H1 (cell line): ENCODE measurements around the gene TEX35. TPM values are rescaled to one million over a fixed set of nuclear protein-coding genes. Genes with fewer than 3 reads are reported as not detected.

Experiments
- CTCF ChIA-PET: fragments of 300-600 bp; sonication (Branson Sonifier 250); formaldehyde crosslinking; loops from one replicate; lab custom pipeline; 2021; ENCODE audit not compliant: partially characterized antibody; lab: Charles Lee
- POLR2A ChIA-PET: fragments of 300-600 bp; sonication (Branson Sonifier 250); formaldehyde crosslinking; loops from one replicate; lab custom pipeline; 2021; ENCODE audit warnings: inconsistent platforms; ENCODE audit not compliant: partially characterized antibody; lab: Charles Lee
- DNase-seq, 2 experiments: peaks; one replicate each; pipeline versions ENCODE4 v3.0.0 to v3.0.0-alpha.2; 2010 to 2022; ENCODE audit warnings: low spot score in 2 of 2, low read depth in 1 of 2, mixed read lengths in 1 of 2
- FAIRE-seq: peaks from 2 replicates; lab custom pipeline; 2011; peaks lifted over from hg19 to GRCh38; lab: Jason Lieb, UNC
- H2AFZ ChIP-seq: 2 replicates; pipeline ENCODE4 v1.8.1; 2012; ENCODE audit warnings: low read length, inconsistent platforms
- H2AK5ac ChIP-seq: 2 replicates; pipeline ENCODE4 v1.6.1; 2013; ENCODE audit warnings: low read depth, low read length
- H2BK120ac ChIP-seq: replicated peaks from 2 replicates; pipeline ENCODE3; 2013; ENCODE audit warnings: low read depth, low read length, inconsistent platforms
- H2BK12ac ChIP-seq: 2 replicates; pipeline ENCODE4 v1.6.1; 2013; ENCODE audit warnings: low read depth, low read length
- H2BK15ac ChIP-seq: 2 replicates; pipeline ENCODE4 v1.6.1; 2013; ENCODE audit warnings: low read length
- H2BK20ac ChIP-seq: 2 replicates; pipeline ENCODE4 v1.6.1; 2013; ENCODE audit warnings: low read length
- H2BK5ac ChIP-seq: 2 replicates; pipeline ENCODE4 v1.6.1; 2013; ENCODE audit warnings: low read depth, low read length
- H3K14ac ChIP-seq: 2 replicates; pipeline ENCODE4 v1.6.1; 2013; ENCODE audit warnings: inconsistent platforms; ENCODE audit not compliant: insufficient read length
- H3K18ac ChIP-seq: 2 replicates; pipeline ENCODE4 v1.6.1; 2013; ENCODE audit warnings: low read length; ENCODE audit errors: extremely low read depth
- H3K23ac ChIP-seq: 2 replicates; pipeline ENCODE4 v1.6.1; 2013; ENCODE audit warnings: inconsistent platforms; ENCODE audit not compliant: insufficient read length
- H3K23me2 ChIP-seq: 2 replicates; pipeline ENCODE4 v1.6.1; 2013; ENCODE audit warnings: low read depth, low read length
- H3K27ac ChIP-seq: 2 replicates; pipeline ENCODE4 v1.6.1; 2011; ENCODE audit warnings: low read depth, low read length, inconsistent platforms
- H3K27me3 ChIP-seq, 4 experiments: replicated peaks in 1 of 4; 1 replicate in 1 of 4; 2 replicates in 3 of 4; pipeline versions ENCODE4 v1.6.1 to v1.8.1; 2011 to 2013; ENCODE audit warnings: low read length in 3 of 4, mild to moderate bottlenecking in 3 of 4, inconsistent platforms in 2 of 4, mixed read lengths in 2 of 4, moderate library complexity in 1 of 4; ENCODE audit not compliant: control insufficient read depth in 3 of 4, insufficient read depth in 3 of 4; ENCODE audit errors: extremely low read depth in 1 of 4
- H3K36me3 ChIP-seq, 4 experiments: 2 replicates each; pipeline versions ENCODE4 v1.6.1 to v1.8.1; 2011 to 2013; ENCODE audit warnings: mild to moderate bottlenecking in 4 of 4, low read length in 3 of 4, moderate library complexity in 2 of 4, control low read depth in 1 of 4, inconsistent platforms in 1 of 4; ENCODE audit not compliant: insufficient read depth in 4 of 4, control insufficient read depth in 2 of 4
- H3K4ac ChIP-seq: replicated peaks from 2 replicates; pipeline ENCODE3; 2013; ENCODE audit warnings: low read length, low read depth, mixed read lengths, inconsistent platforms; ENCODE audit not compliant: insufficient read length
- H3K4me1 ChIP-seq, 4 experiments: replicated peaks in 1 of 4; 1 replicate in 1 of 4; 2 replicates in 3 of 4; pipeline versions ENCODE4 v1.6.1 to v1.8.1; 2011 to 2013; ENCODE audit warnings: low read length in 3 of 4, inconsistent platforms in 2 of 4, mixed read lengths in 1 of 4; ENCODE audit not compliant: insufficient read depth in 4 of 4, control insufficient read depth in 3 of 4
- H3K4me2 ChIP-seq, 2 experiments: 2 replicates each; pipeline versions ENCODE4 v1.6.1 to v1.8.1; 2011 to 2013; ENCODE audit warnings: low read depth in 2 of 2, low read length in 2 of 2, control low read depth in 1 of 2, inconsistent platforms in 1 of 2, mild to moderate bottlenecking in 1 of 2; ENCODE audit not compliant: insufficient read depth in 1 of 2
- H3K4me3 ChIP-seq, 4 experiments: fragments of 200-600, 300-600 bp in 1 of 4; sonication (generic), shearing (Covaris generic), sonication (Bioruptor Twin) in 1 of 4; 2 replicates each; pipeline versions ENCODE4 v1.5.1 to v1.8.1; 2011 to 2016; ENCODE audit warnings: low read length in 4 of 4, low read depth in 3 of 4, control low read depth in 2 of 4, inconsistent platforms in 2 of 4, mild to moderate bottlenecking in 2 of 4, mixed read lengths in 1 of 4, moderate library complexity in 1 of 4; ENCODE audit not compliant: insufficient read depth in 2 of 4; ENCODE audit errors: extremely low read depth in 1 of 4
- H3K56ac ChIP-seq: replicated peaks from 2 replicates; pipeline ENCODE3; 2013; ENCODE audit warnings: low read depth, mild to moderate bottlenecking, mixed read lengths, low read length, inconsistent platforms; ENCODE audit not compliant: insufficient read length
- H3K79me1 ChIP-seq: 2 replicates; pipeline ENCODE4 v1.6.1; 2013; ENCODE audit warnings: low read depth, low read length, control low read depth
- H3K79me2 ChIP-seq, 2 experiments: 2 replicates each; pipeline versions ENCODE4 v1.6.1 to v1.8.1; 2012 to 2013; ENCODE audit warnings: low read length in 2 of 2, mild to moderate bottlenecking in 2 of 2, inconsistent platforms in 1 of 2; ENCODE audit not compliant: insufficient read depth in 2 of 2, control insufficient read depth in 1 of 2
- H3K9ac ChIP-seq, 4 experiments: replicated peaks in 1 of 4; 1 replicate in 1 of 4; 2 replicates in 3 of 4; pipeline versions ENCODE4 v1.6.1 to v1.8.1; 2011 to 2013; ENCODE audit warnings: low read depth in 3 of 4, low read length in 3 of 4, control low read depth in 2 of 4, mild to moderate bottlenecking in 2 of 4, moderate library complexity in 2 of 4, inconsistent platforms in 1 of 4; ENCODE audit errors: extremely low read depth in 1 of 4
- H3K9me3 ChIP-seq, 2 experiments: 2 replicates each; pipeline versions ENCODE4 v1.6.1 to v1.8.1; 2012 to 2013; ENCODE audit warnings: mild to moderate bottlenecking in 2 of 2, moderate library complexity in 2 of 2, control low read depth in 1 of 2, inconsistent platforms in 1 of 2, low read depth in 1 of 2, low read length in 1 of 2, mixed read lengths in 1 of 2; ENCODE audit not compliant: insufficient read depth in 2 of 2
- H4K20me1 ChIP-seq, 2 experiments: replicated peaks in 1 of 2; 2 replicates each; pipeline versions ENCODE3 to v1.8.1; 2011 to 2013; ENCODE audit warnings: inconsistent platforms in 2 of 2, low read length in 2 of 2, mild to moderate bottlenecking in 1 of 2; ENCODE audit not compliant: insufficient read depth in 2 of 2, control insufficient read depth in 1 of 2
- H4K5ac ChIP-seq: 2 replicates; pipeline ENCODE4 v1.6.1; 2013; ENCODE audit warnings: low read length, low read depth, mixed read lengths, inconsistent platforms; ENCODE audit not compliant: insufficient read length
- H4K8ac ChIP-seq: 2 replicates; pipeline ENCODE4 v1.8.0; 2013; ENCODE audit warnings: mild to moderate bottlenecking, moderate library complexity, low read length, inconsistent platforms; ENCODE audit not compliant: insufficient read depth; ENCODE audit errors: extremely low read depth
- H4K91ac ChIP-seq: replicated peaks from 2 replicates; pipeline ENCODE3; 2013; ENCODE audit warnings: low read length, mixed read lengths, inconsistent platforms; ENCODE audit not compliant: insufficient read length
- CBX5 ChIP-seq: fragments of 300-800, 300-1000 bp; sonication (generic); IDR thresholded peaks from 2 replicates; pipeline ENCODE4 v1.7.1; 2016; ENCODE audit warnings: antibody characterized with exemption, low read length, low read depth
- EZH2 ChIP-seq: fragments of 200-600 bp; sonication (generic); IDR thresholded peaks from 2 replicates; pipeline ENCODE4 v1.7.1; 2012; ENCODE audit warnings: low read depth, mild to moderate bottlenecking, moderate library complexity, low read length, inconsistent platforms; ENCODE audit not compliant: severe bottlenecking
- GTF2F1 ChIP-seq: IDR thresholded peaks from 2 replicates; pipeline ENCODE4 v1.6.1; 2012; ENCODE audit warnings: low read depth, low read length, improper control_type of control experiment, borderline replicate concordance
- KDM1A ChIP-seq: fragments of 200-600, 300-600 bp; sonication (generic); IDR thresholded peaks from 2 replicates; pipeline ENCODE4 v1.7.1; 2016; ENCODE audit warnings: mild to moderate bottlenecking, low read length, borderline replicate concordance
- RFX5 ChIP-seq: IDR thresholded peaks from 2 replicates; pipeline ENCODE4 v1.6.1; 2011; ENCODE audit warnings: low read depth, low read length, improper control_type of control experiment, borderline replicate concordance
- SIX5 ChIP-seq: IDR thresholded peaks from 2 replicates; pipeline ENCODE4 v1.6.1; 2011; ENCODE audit warnings: mild to moderate bottlenecking, low read depth, low read length
- SUZ12 ChIP-seq: fragments of 200-600 bp; sonication (generic); IDR thresholded peaks from 2 replicates; pipeline ENCODE4 v1.6.1; 2012; ENCODE audit warnings: mild to moderate bottlenecking, inconsistent platforms, low read length, moderate library complexity, mixed read lengths
- YY1 ChIP-seq: IDR thresholded peaks from 2 replicates; pipeline ENCODE4 v1.6.1; 2011; ENCODE audit warnings: low read depth, mild to moderate bottlenecking, low read length
- WGBS, 2 experiments: shearing (Covaris generic) in 1 of 2; methylation state at CpG; one replicate each; pipeline versions ENCODE4 v1.1.6 to v1.1.7; 2013 to 2015; ENCODE audit warnings: low lambda C conversion rate in 2 of 2, mixed read lengths in 2 of 2, inconsistent platforms in 1 of 2, low coverage in 1 of 2, missing lambda C conversion rate in 1 of 2; ENCODE audit not compliant: insufficient replicate concordance in 2 of 2, insufficient coverage in 1 of 2, insufficient read length in 1 of 2; ENCODE audit errors: extremely low coverage in 1 of 2, missing lambda C conversion rate in 1 of 2; 5-methylcytosine and 5-hydroxymethylcytosine counted together
- polyA plus RNA-seq, 7 experiments: library from polyadenylated mRNA; depleted of rRNA in 3 of 7; stranded (reverse) in 5 of 7; unstranded in 2 of 7; fragments of >200 nt in 5 of 7; fragments of 200-250 nt in 2 of 7; gene quantifications; 1 replicate in 5 of 7; 2 replicates in 1 of 7; 4 replicates in 1 of 7; pipeline versions ENCODE4 v1.2.1 to v1.2.3, GENCODE V29; 2011 to 2013; ENCODE audit warnings: missing spikeins in 2 of 7, mixed read lengths in 2 of 7
- total RNA-seq: library from RNA; stranded (reverse); fragmentation: NEBNext Ultra II Directional; extraction: Animal tissue kit (Norgen Biotek cat#: 25700); gene quantifications from 2 replicates; pipeline ENCODE4 v1.2.1, GENCODE V29; 2021
- TF ChIP-seq, protein P1 (sequence below): IDR thresholded peaks from 2 replicates; pipeline ENCODE4 v1.6.1; 2012; ENCODE audit warnings: inconsistent platforms

The TEX35 gene
- total and polyA plus RNA-seq, 2 of the 8 experiments (the other 6 are each of a cell fraction or from before 2014, with no cell fraction given) = 0.03 TPM; not detected in 1

DNA sequence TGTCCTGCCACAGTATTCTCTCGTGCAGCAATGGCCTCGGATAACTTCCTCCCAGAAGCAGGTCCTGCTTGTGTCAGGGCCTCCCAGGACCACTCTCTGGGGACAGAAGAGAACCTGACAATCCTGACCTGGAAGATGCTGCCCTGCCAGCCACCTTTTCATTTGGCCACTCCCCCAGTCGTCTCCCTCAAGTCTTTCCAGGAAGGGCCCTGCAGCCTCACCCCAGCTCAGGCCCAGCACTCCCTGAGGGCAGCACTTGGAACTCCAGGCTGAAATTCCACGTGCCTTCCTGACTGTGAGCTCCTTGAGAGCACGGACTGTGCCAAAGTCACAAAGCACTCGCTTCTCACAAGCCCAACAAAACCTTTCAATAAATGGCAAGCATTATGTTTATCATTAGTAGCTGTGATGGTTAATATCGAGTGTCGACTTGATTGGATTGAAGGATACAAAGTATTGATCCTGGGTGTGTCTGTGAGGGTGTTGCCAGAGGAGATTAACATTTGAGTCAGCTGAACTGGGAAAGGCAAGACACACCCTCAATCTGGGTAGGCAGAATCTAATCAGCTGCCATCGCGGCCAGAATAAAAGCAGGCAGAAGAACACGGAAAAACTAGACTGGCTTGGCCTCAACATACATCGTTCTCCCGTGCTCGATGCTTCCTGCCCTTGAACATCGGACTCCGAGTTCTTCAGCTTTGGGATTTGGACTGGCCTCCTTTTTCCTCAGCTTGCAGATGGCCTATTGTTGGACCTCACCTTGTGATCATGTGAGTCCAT lies 13.8 kb upstream of the TEX35 start:
- Histone ChIP-seq H2AFZ (no peak overlapping the region), H3K79me1 (no peaks in the 10 kb centered on the region), H3K79me2 (no peaks in the 10 kb centered on the region), H3K56ac (no peak overlapping the region), H4K5ac (no peak overlapping the region), H3K23me2 (no peaks in the 10 kb centered on the region; the same call in 1 of the 2 replicates), H3K9me3 (no peaks in the 10 kb centered on the region), H3K27ac (no peak overlapping the region), H3K14ac (no peak overlapping the region), H4K8ac (no peak overlapping the region)
- POLR2A ChIA-PET = no interaction called here
- 91% methylated on average over 16 of the region's 16 CpGs; no CpG with 5 or more reads in 1 of the 2 experiments for WGBS, 2 experiments
- no peak for TF ChIP-seq YY1
- no peak for TF ChIP-seq KDM1A
- TF ChIP-seq EZH2 = no peak
- TF ChIP-seq, protein P1, sequence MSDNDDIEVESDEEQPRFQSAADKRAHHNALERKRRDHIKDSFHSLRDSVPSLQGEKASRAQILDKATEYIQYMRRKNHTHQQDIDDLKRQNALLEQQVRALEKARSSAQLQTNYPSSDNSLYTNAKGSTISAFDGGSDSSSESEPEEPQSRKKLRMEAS = no peak
- TF ChIP-seq CBX5 = no peak
- no peak for TF ChIP-seq RFX5
- no peak for TF ChIP-seq GTF2F1
- TF ChIP-seq SIX5 = no peak
- no peak for TF ChIP-seq SUZ12
- TF ChIP-seq, all 59 proteins: peak for 0
- H2BK15ac ChIP-seq = no peak overlapping the region
- CTCF ChIA-PET = interaction anchor here (0.8 to 13.1 kb wide), 17 partner anchors 10 to 504 kb away, joined by 3 to 238 read pairs (median 12); partner anchors contain the start of gene TEX35
- H3K23ac ChIP-seq = no peak overlapping the region
- H3K4me1 ChIP-seq = no peaks in the 10 kb centered on the region; a peak in 1 of 7 replicates
- H2BK12ac ChIP-seq = no peak overlapping the region
- H4K20me1 ChIP-seq = no peaks in the 10 kb centered on the region
- no peak overlapping the region for H2BK20ac ChIP-seq
- no peak overlapping the region for H2BK5ac ChIP-seq
- no peaks in the 10 kb centered on the region for H3K36me3 ChIP-seq
- H3K27me3 ChIP-seq = no peaks in the 10 kb centered on the region
- DNase-seq (peak in 1 of 2 experiments; percentile 54), FAIRE-seq (no peak)
- H2BK120ac ChIP-seq = no peak overlapping the region
- H3K4me3 ChIP-seq = no peak overlapping the region
- H4K91ac ChIP-seq = no peak overlapping the region
- no peak overlapping the region for H2AK5ac ChIP-seq
- no peak overlapping the region for H3K4ac ChIP-seq
- no peak overlapping the region for H3K9ac ChIP-seq
- no peak overlapping the region for H3K4me2 ChIP-seq
- H3K18ac ChIP-seq = no peak overlapping the region
